HCT116 (cell line): Measurements from ENCODE around the gene CASKIN2. TPM values are rescaled to one million over a fixed set of nuclear protein-coding genes. Genes with fewer than 3 reads are reported as not detected.

Experiments used
- ATAC-seq: fragments of 200-7000 bp; cut with Tn5 transposase; 2 replicates; pipeline ENCODE4 v1.9.1; 2020; ENCODE audit warnings: mild to moderate bottlenecking, moderate library complexity
- BruUV-seq: library from RNA; stranded (reverse); fragments of 400-500 nt; replicated peaks from 2 replicates; lab custom pipeline; 2021; lab: Mats Ljungman, UMichigan
- CTCF ChIA-PET: fragments of 300-600 bp; sonication (Branson Sonifier 250); formaldehyde crosslinking; loops from one replicate; lab custom pipeline; 2021; ENCODE audit warnings: antibody characterized with exemption; lab: Charles Lee
- POLR2A ChIA-PET: fragments of 300-600, 350-600 bp; sonication (Branson Sonifier 250); formaldehyde crosslinking; loops from one replicate; lab custom pipeline; 2021; ENCODE audit warnings: antibody characterized with exemption; lab: Charles Lee
- RAD21 ChIA-PET, 2 experiments: fragments of 300-600 bp; sonication (Branson Sonifier 250); formaldehyde crosslinking; loops; one replicate each; lab custom pipeline; 2023; ENCODE audit warnings: low total read pairs in 2 of 2; ENCODE audit not compliant: uncharacterized antibody in 2 of 2, unreplicated experiment in 2 of 2, low non-redundant PET in 1 of 2; lab: Charles Lee
- DNase-seq: peaks from one replicate; pipeline ENCODE4 v3.0.0-alpha.2; 2010; ENCODE audit warnings: low read depth, low spot score
- H2AFZ ChIP-seq: fragments of 200-600 bp; shearing (Covaris generic), sonication (generic); 2 replicates; pipeline ENCODE4 v1.6.1; 2017; ENCODE audit warnings: low read depth, mixed run types, mixed read lengths, antibody characterized with exemption, low read length; ENCODE audit not compliant: poor library complexity, severe bottlenecking
- H3K27ac ChIP-seq: 2 replicates; pipeline ENCODE4 v1.5.1; 2012; ENCODE audit warnings: low read depth, low read length
- H3K27me3 ChIP-seq: fragments of 200-600 bp; sonication (generic); 2 replicates; pipeline ENCODE4 v1.6.1; 2016; ENCODE audit warnings: mixed run types, low read length, mixed read lengths; ENCODE audit not compliant: insufficient read depth
- H3K36me3 ChIP-seq, 2 experiments: fragments of 200-500 bp in 1 of 2; fragments of 200-600 bp in 1 of 2; sonication (Bioruptor generic) in 1 of 2; sonication (generic) in 1 of 2; 2 replicates each; pipeline versions ENCODE4 v1.5.1 to v1.6.1; 2014 to 2016; ENCODE audit warnings: low read length in 2 of 2, inconsistent platforms in 1 of 2, mixed read lengths in 1 of 2, mixed run types in 1 of 2; ENCODE audit not compliant: insufficient read depth in 2 of 2, control insufficient read depth in 1 of 2
- H3K4me1 ChIP-seq, 2 experiments: fragments of 200-600 bp in 1 of 2; sonication (generic) in 1 of 2; 2 replicates each; pipeline versions ENCODE4 v1.5.1 to v1.6.1; 2012 to 2017; ENCODE audit warnings: low read length in 2 of 2, inconsistent platforms in 1 of 2, mild to moderate bottlenecking in 1 of 2, mixed read lengths in 1 of 2, mixed run types in 1 of 2, moderate library complexity in 1 of 2; ENCODE audit not compliant: insufficient read depth in 2 of 2, control insufficient read depth in 1 of 2
- H3K4me2 ChIP-seq: fragments of 200-600 bp; sonication (generic); 2 replicates; pipeline ENCODE4 v1.6.1; 2017; ENCODE audit warnings: mixed run types, low read length, mixed read lengths
- H3K4me3 ChIP-seq, 2 experiments: fragments of 200-600 bp in 1 of 2; sonication (generic) in 1 of 2; replicated peaks in 1 of 2; 2 replicates each; pipeline ENCODE4 v1.5.1; 2011 to 2016; ENCODE audit warnings: low read length in 2 of 2, control low read depth in 1 of 2, low read depth in 1 of 2, mild to moderate bottlenecking in 1 of 2, mixed read lengths in 1 of 2, mixed run types in 1 of 2
- H3K79me2 ChIP-seq: fragments of 200-600 bp; sonication (generic); 2 replicates; pipeline ENCODE4 v1.6.1; 2017; ENCODE audit warnings: mild to moderate bottlenecking, mixed run types, low read length, moderate library complexity, mixed read lengths; ENCODE audit not compliant: insufficient read depth
- H3K9ac ChIP-seq: fragments of 200-600 bp; sonication (generic); 2 replicates; pipeline ENCODE4 v1.6.1; 2016; ENCODE audit warnings: low read length, mixed read lengths
- H3K9me2 ChIP-seq: fragments of 200-600 bp; sonication (generic), shearing (Covaris generic); 2 replicates; pipeline ENCODE4 v1.6.1; 2017; ENCODE audit warnings: mixed run types, mild to moderate bottlenecking, moderate library complexity; ENCODE audit not compliant: insufficient read depth
- H3K9me3 ChIP-seq, 2 experiments: fragments of 200-500 bp in 1 of 2; fragments of 200-600 bp in 1 of 2; sonication (Bioruptor generic) in 1 of 2; sonication (generic) in 1 of 2; 2 replicates each; pipeline ENCODE4 v1.6.1; 2014 to 2017; ENCODE audit warnings: low read length in 2 of 2, mixed read lengths in 2 of 2, inconsistent platforms in 1 of 2, low read depth in 1 of 2, mild to moderate bottlenecking in 1 of 2, mixed run types in 1 of 2, moderate library complexity in 1 of 2; ENCODE audit not compliant: control insufficient read depth in 1 of 2, insufficient read depth in 1 of 2
- H4K20me1 ChIP-seq: fragments of 200-600 bp; sonication (generic), shearing (Covaris generic); 2 replicates; pipeline ENCODE4 v1.6.1; 2017; ENCODE audit warnings: mixed run types, mild to moderate bottlenecking, moderate library complexity; ENCODE audit not compliant: insufficient read depth
- CEBPB ChIP-seq: IDR thresholded peaks from 2 replicates; pipeline ENCODE4 v1.6.1; 2012; ENCODE audit warnings: low read depth
- EGR1 ChIP-seq: IDR thresholded peaks from 2 replicates; pipeline ENCODE4 v1.6.1; 2012; ENCODE audit warnings: low read depth
- JUND ChIP-seq: IDR thresholded peaks from 2 replicates; pipeline ENCODE4 v1.6.1; 2012
- RAD21 ChIP-seq: IDR thresholded peaks from 2 replicates; pipeline ENCODE4 v1.6.1; 2012; ENCODE audit warnings: low read depth, mild to moderate bottlenecking
- ZNF274 ChIP-seq: fragments of 200-500 bp; sonication (Bioruptor generic); IDR thresholded peaks from 2 replicates; pipeline ENCODE4 v1.6.1; 2014; ENCODE audit warnings: mild to moderate bottlenecking, low read depth, low read length, inconsistent platforms
- intact Hi-C: fragments of 100-400 bp; cut with micrococcal nuclease; formaldehyde crosslinking; loops from 2 replicates; pipeline ENCODE4 v1.10.0; 2022
- total RNA-seq: library from RNA; stranded (reverse); gene quantifications from one replicate; pipeline ENCODE4 v1.2.1, GENCODE V29; 2021; ENCODE audit not compliant: unreplicated experiment
- TF ChIP-seq, protein P1 (sequence below): IDR thresholded peaks from 2 replicates; pipeline ENCODE4 v1.6.1; 2012
- TF ChIP-seq, protein P2 (sequence below): IDR thresholded peaks from 2 replicates; pipeline ENCODE4 v1.6.1; 2012; ENCODE audit warnings: low read depth

CASKIN2 gene
- total RNA-seq, 1 experiment from 2014 or later: 38.4 TPM

DNA sequence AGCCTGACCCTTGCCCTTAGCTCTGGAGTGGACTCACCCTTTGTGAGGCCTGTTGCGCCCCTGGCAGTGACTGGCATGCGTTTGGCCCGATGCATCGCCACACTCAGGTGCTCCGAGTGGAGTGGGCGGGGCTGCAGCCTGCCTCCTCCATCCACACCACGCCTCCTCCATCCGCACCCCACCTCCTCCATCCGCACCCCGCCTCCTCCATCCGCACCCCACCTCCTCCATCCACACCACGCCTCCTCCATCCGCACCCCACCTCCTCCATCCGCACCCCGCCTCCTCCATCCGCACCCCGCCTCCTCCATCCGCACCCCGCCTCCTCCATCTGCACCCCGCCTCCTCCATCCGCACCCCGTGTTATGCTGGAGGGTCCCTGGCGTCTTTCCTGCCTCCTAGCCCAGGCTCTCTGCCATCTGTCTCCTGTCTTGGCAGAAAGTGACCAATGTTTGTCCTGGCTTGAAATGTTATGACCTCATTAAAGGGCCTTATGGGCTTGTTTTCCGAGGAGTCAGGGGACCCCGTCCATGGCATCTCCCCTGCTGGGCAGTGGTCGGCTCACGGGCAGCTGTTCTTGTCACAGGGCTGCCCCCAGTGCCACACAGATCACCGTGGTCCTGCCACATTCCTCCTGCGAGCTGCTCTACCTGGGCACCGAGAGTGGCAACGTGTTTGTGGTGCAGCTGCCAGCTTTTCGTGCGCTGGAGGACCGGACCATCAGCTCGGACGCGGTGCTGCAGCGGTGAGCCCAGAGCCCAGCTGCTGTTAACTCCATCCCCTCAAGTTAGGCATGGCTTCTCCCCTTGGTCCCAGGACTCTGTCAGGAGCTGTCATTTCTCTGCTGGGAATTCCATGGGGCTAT is 43.6 kb upstream of the CASKIN2 start:
- TF ChIP-seq CEBPB (no peak), JUND (no peak), ZNF274 (no peak), EGR1 (no peak), RAD21 (no peak)
- TF ChIP-seq, protein P1, sequence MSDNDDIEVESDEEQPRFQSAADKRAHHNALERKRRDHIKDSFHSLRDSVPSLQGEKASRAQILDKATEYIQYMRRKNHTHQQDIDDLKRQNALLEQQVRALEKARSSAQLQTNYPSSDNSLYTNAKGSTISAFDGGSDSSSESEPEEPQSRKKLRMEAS: no peak
- TF ChIP-seq, protein P2, sequence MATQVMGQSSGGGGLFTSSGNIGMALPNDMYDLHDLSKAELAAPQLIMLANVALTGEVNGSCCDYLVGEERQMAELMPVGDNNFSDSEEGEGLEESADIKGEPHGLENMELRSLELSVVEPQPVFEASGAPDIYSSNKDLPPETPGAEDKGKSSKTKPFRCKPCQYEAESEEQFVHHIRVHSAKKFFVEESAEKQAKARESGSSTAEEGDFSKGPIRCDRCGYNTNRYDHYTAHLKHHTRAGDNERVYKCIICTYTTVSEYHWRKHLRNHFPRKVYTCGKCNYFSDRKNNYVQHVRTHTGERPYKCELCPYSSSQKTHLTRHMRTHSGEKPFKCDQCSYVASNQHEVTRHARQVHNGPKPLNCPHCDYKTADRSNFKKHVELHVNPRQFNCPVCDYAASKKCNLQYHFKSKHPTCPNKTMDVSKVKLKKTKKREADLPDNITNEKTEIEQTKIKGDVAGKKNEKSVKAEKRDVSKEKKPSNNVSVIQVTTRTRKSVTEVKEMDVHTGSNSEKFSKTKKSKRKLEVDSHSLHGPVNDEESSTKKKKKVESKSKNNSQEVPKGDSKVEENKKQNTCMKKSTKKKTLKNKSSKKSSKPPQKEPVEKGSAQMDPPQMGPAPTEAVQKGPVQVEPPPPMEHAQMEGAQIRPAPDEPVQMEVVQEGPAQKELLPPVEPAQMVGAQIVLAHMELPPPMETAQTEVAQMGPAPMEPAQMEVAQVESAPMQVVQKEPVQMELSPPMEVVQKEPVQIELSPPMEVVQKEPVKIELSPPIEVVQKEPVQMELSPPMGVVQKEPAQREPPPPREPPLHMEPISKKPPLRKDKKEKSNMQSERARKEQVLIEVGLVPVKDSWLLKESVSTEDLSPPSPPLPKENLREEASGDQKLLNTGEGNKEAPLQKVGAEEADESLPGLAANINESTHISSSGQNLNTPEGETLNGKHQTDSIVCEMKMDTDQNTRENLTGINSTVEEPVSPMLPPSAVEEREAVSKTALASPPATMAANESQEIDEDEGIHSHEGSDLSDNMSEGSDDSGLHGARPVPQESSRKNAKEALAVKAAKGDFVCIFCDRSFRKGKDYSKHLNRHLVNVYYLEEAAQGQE: no peak
- no peak for ATAC-seq
- DNase-seq: no peak
- H3K9me2 ChIP-seq: no peaks in the 10 kb centered on the region
- intact Hi-C loops: no loop called here
- ChIA-PET RAD21 (no interaction called here), CTCF (no interaction called here), POLR2A (no interaction called here)
- H3K9me3 ChIP-seq: no peaks in the 10 kb centered on the region
- BruUV-seq: no TSS peak
- H3K4me1 ChIP-seq: peaks cover 32 to 36% of the 10 kb centered on the region in 2 experiments
- no peaks in the 10 kb centered on the region for H4K20me1 ChIP-seq
- no peak overlapping the region for H3K4me3 ChIP-seq
- no peaks in the 10 kb centered on the region for H3K27me3 ChIP-seq
- H3K4me2 ChIP-seq: no peak overlapping the region
- no peak overlapping the region for H2AFZ ChIP-seq
- H3K27ac ChIP-seq: peak overlapping the region; percentile 86; the same call in 1 of the 2 replicates
- peaks cover 20% of the 10 kb centered on the region; the same call in 1 of the 2 replicates for H3K79me2 ChIP-seq
- no peak overlapping the region for H3K9ac ChIP-seq
- peaks cover 11 to 20% of the 10 kb centered on the region in 2 experiments; a peak in 3 of 4 replicates for H3K36me3 ChIP-seq
